ENCODE results near the gene UBE2Q1.

DNA sequence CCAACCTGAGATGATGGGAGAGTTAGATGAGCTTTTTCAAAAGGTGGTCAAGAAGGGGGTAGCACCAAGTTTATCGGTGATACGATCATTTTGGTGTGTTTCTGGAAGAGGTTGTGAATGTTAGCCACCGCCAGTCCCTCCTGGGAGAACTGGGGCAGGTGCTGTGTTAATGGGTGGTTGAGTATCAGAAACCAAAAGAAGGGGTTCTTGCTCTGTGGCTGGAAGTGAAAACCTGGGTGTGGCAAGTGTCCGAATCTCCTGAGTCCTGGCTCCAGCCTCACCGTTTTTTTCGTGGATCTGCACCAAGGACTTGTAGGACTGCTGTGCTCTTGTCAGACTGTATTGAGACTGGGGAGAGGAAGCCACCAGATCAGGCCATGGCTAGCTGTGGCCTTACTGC lies 7.8 kb downstream of the UBE2Q1 start:
- TF ChIP-seq, protein P1, sequence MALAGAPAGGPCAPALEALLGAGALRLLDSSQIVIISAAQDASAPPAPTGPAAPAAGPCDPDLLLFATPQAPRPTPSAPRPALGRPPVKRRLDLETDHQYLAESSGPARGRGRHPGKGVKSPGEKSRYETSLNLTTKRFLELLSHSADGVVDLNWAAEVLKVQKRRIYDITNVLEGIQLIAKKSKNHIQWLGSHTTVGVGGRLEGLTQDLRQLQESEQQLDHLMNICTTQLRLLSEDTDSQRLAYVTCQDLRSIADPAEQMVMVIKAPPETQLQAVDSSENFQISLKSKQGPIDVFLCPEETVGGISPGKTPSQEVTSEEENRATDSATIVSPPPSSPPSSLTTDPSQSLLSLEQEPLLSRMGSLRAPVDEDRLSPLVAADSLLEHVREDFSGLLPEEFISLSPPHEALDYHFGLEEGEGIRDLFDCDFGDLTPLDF (CRISPR knock-in tag; IDR thresholded peaks at IDR 0.05), result no peak
- no peak for TF ChIP-seq SP1 (CRISPR knock-in tag; conservative IDR thresholded peaks at IDR 0.05)
- no peak for TF ChIP-seq PREB (CRISPR knock-in tag; IDR thresholded peaks at IDR 0.05; ENCODE audit: borderline replicate concordance)
- no peak for TF ChIP-seq CTCF (IDR thresholded peaks at IDR 0.05)
- TF ChIP-seq IRF1 (CRISPR knock-in tag; IDR thresholded peaks at IDR 0.05), result no peak
- no peak for TF ChIP-seq IRF2 (CRISPR knock-in tag; IDR thresholded peaks at IDR 0.05; ENCODE audit: borderline replicate concordance, low read depth)
- TF ChIP-seq TEAD4 (CRISPR knock-in tag; IDR thresholded peaks at IDR 0.05), result no peak
- TF ChIP-seq, protein P2, sequence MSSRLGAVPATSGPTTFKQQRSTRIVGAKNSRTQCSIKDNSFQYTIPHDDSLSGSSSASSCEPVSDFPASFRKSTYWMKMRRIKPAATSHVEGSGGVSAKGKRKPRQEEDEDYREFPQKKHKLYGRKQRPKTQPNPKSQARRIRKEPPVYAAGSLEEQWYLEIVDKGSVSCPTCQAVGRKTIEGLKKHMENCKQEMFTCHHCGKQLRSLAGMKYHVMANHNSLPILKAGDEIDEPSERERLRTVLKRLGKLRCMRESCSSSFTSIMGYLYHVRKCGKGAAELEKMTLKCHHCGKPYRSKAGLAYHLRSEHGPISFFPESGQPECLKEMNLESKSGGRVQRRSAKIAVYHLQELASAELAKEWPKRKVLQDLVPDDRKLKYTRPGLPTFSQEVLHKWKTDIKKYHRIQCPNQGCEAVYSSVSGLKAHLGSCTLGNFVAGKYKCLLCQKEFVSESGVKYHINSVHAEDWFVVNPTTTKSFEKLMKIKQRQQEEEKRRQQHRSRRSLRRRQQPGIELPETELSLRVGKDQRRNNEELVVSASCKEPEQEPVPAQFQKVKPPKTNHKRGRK (CRISPR knock-in tag; IDR thresholded peaks at IDR 0.05; ENCODE audit: borderline replicate concordance), result no peak
- TF ChIP-seq ESRRA (CRISPR knock-in tag; IDR thresholded peaks at IDR 0.05; ENCODE audit: borderline replicate concordance), result no peak
- no peak for TF ChIP-seq NFYB (CRISPR knock-in tag; conservative IDR thresholded peaks at IDR 0.05; ENCODE audit: low read depth)
- no peak for TF ChIP-seq ATF1 (CRISPR knock-in tag; IDR thresholded peaks at IDR 0.05)
- no peak for TF ChIP-seq AFF4 (CRISPR knock-in tag; IDR thresholded peaks at IDR 0.05; ENCODE audit: borderline replicate concordance)
- no peak for TF ChIP-seq FOXJ3 (CRISPR knock-in tag; IDR thresholded peaks at IDR 0.05; ENCODE audit: borderline replicate concordance)
- TF ChIP-seq, protein P3, sequence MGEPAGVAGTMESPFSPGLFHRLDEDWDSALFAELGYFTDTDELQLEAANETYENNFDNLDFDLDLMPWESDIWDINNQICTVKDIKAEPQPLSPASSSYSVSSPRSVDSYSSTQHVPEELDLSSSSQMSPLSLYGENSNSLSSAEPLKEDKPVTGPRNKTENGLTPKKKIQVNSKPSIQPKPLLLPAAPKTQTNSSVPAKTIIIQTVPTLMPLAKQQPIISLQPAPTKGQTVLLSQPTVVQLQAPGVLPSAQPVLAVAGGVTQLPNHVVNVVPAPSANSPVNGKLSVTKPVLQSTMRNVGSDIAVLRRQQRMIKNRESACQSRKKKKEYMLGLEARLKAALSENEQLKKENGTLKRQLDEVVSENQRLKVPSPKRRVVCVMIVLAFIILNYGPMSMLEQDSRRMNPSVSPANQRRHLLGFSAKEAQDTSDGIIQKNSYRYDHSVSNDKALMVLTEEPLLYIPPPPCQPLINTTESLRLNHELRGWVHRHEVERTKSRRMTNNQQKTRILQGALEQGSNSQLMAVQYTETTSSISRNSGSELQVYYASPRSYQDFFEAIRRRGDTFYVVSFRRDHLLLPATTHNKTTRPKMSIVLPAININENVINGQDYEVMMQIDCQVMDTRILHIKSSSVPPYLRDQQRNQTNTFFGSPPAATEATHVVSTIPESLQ (CRISPR knock-in tag; IDR thresholded peaks at IDR 0.05), result no peak

All from WTC11 (cell line).